T-helper 2 cell treated with Interferon-gamma antibody and Interleukin-4, amounts not matched to agents 5 μg/mL and 100 μg/mL, for 36 hours (primary cell): ENCODE data around the gene CABP4.
A peak's percentile ranks its signal among the peaks of the same experiment; 100 is the strongest.

Source experiments
- DNase-seq: peaks from one replicate; pipeline ENCODE4 v3.0.0; 2021; ENCODE audit warnings: low spot score
- H3K27ac Mint-ChIP-seq: one replicate; pipeline ENCODE4 v1.8.0; 2021; ENCODE audit warnings: mild to moderate bottlenecking, mixed read lengths
- H3K27me3 Mint-ChIP-seq: one replicate; pipeline ENCODE4 v1.8.0; 2021; ENCODE audit warnings: low read depth, mixed read lengths
- H3K36me3 Mint-ChIP-seq: one replicate; pipeline ENCODE4 v1.8.0; 2021; ENCODE audit warnings: low read depth, mixed read lengths
- H3K4me1 Mint-ChIP-seq: one replicate; pipeline ENCODE4 v1.8.0; 2021; ENCODE audit warnings: low read depth, mixed read lengths
- H3K4me3 Mint-ChIP-seq: one replicate; pipeline ENCODE4 v1.8.0; 2022; ENCODE audit warnings: mild to moderate bottlenecking, moderate library complexity, mixed read lengths
- H3K9me3 Mint-ChIP-seq: one replicate; pipeline ENCODE4 v1.8.0; 2021; ENCODE audit warnings: mixed read lengths

CABP4 gene

GRCh38 chr11:67413266-67413849 is 41.8 kb upstream of the CABP4 start:
- H3K4me1 Mint-ChIP-seq, result peaks cover 49% of the 10 kb centered on the region
- H3K27me3 Mint-ChIP-seq, result peaks cover 13% of the 10 kb centered on the region
- peak overlapping the region; percentile 17 for H3K27ac Mint-ChIP-seq
- H3K9me3 Mint-ChIP-seq, result no peaks in the 10 kb centered on the region
- H3K36me3 Mint-ChIP-seq, result peaks cover 22% of the 10 kb centered on the region
- H3K4me3 Mint-ChIP-seq, result peak overlapping the region; percentile 10
- DNase-seq, result no peak

DNA sequence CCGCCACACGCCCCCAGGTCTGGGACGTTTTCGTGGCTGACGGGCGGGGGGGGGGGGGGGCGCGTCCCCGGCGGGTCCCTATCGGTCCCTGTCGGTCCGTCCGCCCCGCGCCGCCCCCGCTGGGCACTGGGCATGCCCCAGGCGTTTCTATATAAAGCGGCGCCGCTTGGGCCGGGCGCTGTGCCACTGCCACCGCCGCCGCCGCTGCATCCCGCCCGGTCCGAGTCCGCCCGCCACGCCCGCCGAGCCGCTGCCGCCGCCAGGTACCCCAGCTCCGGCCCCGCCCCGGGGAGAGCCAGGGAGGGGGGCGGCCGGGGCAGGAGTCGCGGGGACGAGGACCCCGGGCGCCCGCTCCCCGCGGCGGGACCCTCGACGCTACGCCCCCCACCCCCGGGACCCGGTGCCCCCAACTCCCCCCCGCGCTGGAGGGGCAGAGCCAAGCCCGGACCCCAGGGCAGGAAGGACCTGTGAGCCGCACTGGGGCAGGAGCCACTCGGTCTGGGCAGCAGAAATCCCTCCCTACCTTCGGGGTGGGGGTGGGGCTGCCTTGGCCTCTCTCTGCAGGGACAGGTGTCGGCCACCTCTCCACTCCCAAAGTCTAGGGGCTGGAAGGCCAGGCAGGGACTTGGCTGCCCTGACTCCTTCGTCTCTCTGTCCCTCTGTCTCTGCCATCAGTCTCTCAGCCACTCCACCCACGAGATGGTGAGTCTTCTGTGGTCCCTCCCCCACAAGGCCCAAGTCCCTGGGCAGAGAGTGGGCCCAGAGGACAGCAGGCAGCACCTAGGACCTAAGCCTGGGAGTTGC is 39.5 kb upstream of the CABP4 start, which contains the start of gene CARNS1:
Gene CARNS1 (plus strand): TSS at position 178 of the 804 bp plus-strand sequence. CDS start 522 bp downstream, at position 700.
- no peaks in the 10 kb centered on the region for H3K9me3 Mint-ChIP-seq
- H3K36me3 Mint-ChIP-seq, result peaks cover 8% of the 10 kb centered on the region
- H3K4me3 Mint-ChIP-seq, result peak within 1 kb of the TSS; percentile 40
- peaks cover 13% of the 10 kb centered on the region for H3K27me3 Mint-ChIP-seq
- H3K27ac Mint-ChIP-seq, result no peak within 1 kb of the TSS
- no peak for DNase-seq
- H3K4me1 Mint-ChIP-seq, result peaks cover 41% of the 10 kb centered on the region

DNA sequence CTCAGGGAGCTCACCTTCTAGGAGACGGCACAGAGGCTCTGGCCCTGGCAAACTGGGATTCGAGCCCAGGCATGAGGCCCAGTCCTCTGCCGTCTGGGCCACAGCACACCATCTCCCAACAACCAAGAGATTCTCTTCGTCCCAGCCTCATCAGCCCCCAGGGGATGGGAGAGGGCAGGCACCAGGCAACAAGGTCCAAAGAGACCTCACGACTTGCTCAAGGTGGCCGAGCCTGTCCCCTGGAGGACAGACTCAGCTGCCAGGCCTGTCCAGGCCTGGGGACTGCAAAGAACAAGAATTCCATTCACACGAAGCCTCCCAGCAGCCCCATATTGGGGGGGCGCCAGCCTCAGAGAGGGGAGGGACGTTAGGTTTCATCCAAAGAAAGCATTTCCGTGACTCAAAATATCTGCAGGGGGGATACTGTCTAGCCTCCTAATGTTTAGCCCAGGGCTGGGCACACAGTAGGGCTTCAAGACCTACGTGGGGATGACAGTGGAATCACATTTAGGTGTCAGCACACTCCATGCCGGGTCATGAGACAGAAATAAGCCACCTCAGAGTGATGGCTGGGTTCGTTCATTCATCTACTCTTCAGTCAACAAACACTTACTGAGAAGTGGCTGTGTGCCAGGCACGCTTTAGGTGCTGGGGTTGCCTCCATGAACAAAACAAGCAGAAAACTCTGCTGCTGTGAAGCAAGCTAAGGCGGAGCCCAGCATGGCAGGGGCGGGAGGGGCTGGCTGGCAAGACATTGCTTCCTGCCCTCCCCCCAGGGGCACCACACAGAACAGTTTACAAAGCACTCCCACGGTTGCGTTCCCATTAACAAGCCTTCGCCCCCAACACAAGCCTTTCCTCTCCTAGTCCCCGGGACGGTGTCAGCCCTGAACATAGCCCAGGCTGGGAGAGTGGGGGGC is 38.5 kb upstream of the CABP4 start:
- DNase-seq, result no peak
- H3K36me3 Mint-ChIP-seq, result peaks cover 5% of the 10 kb centered on the region
- no peaks in the 10 kb centered on the region for H3K9me3 Mint-ChIP-seq
- H3K27me3 Mint-ChIP-seq, result peaks cover 13% of the 10 kb centered on the region
- peaks cover 40% of the 10 kb centered on the region for H3K4me1 Mint-ChIP-seq
- H3K4me3 Mint-ChIP-seq, result peak overlapping the region; percentile 58
- H3K27ac Mint-ChIP-seq, result peak overlapping the region; percentile 64

- peaks cover 37% of the 10 kb centered on the region for H3K4me1 Mint-ChIP-seq
- peaks cover 13% of the 10 kb centered on the region for H3K27me3 Mint-ChIP-seq
- H3K9me3 Mint-ChIP-seq, result no peaks in the 10 kb centered on the region
- DNase-seq, result no peak
- no peak overlapping the region for H3K27ac Mint-ChIP-seq
- no peak overlapping the region for H3K4me3 Mint-ChIP-seq
- H3K36me3 Mint-ChIP-seq, result peaks cover 3% of the 10 kb centered on the region
Observed at GRCh38 chr11:67417425-67417824, 37.7 kb upstream of the CABP4 start.

DNA sequence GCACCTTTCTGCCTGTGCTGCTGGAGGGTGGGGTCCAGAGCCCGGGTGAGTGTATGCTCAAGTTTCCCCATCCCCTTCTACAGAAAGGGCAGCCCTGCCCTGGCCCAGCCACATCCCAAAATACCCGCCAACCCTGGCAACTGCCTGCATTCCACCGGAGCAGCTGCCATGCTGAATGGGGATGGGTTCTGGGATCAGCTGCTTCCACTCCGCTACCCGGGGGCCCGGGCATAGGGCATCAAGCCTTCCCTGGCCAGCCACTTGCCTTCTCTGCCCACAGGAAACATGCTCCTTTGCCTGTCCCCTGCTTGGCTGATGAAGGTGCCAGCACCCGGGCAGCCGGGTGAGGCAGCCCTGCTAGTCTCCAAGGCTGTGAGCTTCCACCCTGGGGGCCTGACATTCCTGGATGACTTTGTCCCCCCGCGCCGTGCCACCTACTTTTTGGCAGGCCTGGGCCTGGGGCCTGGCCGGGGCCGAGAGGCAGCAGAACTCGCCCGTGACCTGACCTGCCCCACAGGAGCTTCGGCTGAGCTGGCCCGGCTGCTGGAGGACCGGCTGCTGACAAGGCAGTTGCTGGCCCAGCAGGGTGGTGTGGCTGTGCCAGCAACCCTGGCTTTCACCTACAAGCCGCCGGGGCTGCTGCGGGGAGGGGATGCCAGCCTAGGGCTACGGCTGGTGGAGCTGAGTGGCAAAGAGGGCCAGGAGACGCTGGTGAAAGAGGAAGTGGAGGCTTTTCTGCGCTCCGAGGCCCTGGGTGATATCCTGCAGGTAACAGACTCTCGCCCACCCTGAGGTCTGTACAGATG is 36.5 kb upstream of the CABP4 start:
- peaks cover 32% of the 10 kb centered on the region for H3K4me1 Mint-ChIP-seq
- no peak overlapping the region for H3K4me3 Mint-ChIP-seq
- no peak for DNase-seq
- H3K36me3 Mint-ChIP-seq, result no peaks in the 10 kb centered on the region
- no peaks in the 10 kb centered on the region for H3K9me3 Mint-ChIP-seq
- H3K27me3 Mint-ChIP-seq, result peaks cover 10% of the 10 kb centered on the region
- no peak overlapping the region for H3K27ac Mint-ChIP-seq

GRCh38 chr11:67419325-67420049 is 35.7 kb upstream of the CABP4 start:
- H3K27ac Mint-ChIP-seq, result peak overlapping the region; percentile 70
- no peaks in the 10 kb centered on the region for H3K36me3 Mint-ChIP-seq
- H3K27me3 Mint-ChIP-seq, result peaks cover 10% of the 10 kb centered on the region
- peaks cover 32% of the 10 kb centered on the region for H3K4me1 Mint-ChIP-seq
- H3K4me3 Mint-ChIP-seq, result peak overlapping the region; percentile 74
- H3K9me3 Mint-ChIP-seq, result no peaks in the 10 kb centered on the region
- no peak for DNase-seq

- Mint-ChIP-seq H3K27ac (peak overlapping the region; percentile 70), H3K36me3 (no peaks in the 10 kb centered on the region), H3K9me3 (no peaks in the 10 kb centered on the region), H3K27me3 (peaks cover 10% of the 10 kb centered on the region), H3K4me3 (peak overlapping the region; percentile 74), H3K4me1 (peaks cover 38% of the 10 kb centered on the region)
- no peak for DNase-seq
Observed at GRCh38 chr11:67420147-67420645, 35.0 kb upstream of the CABP4 start.

GRCh38 chr11:67420646-67421429 is 34.3 kb upstream of the CABP4 start:
- DNase-seq, result peak; percentile 93
- Mint-ChIP-seq H3K9me3 (no peaks in the 10 kb centered on the region), H3K27ac (no peak overlapping the region), H3K4me3 (peak overlapping the region; percentile 70), H3K36me3 (no peaks in the 10 kb centered on the region), H3K27me3 (peaks cover 10% of the 10 kb centered on the region), H3K4me1 (peaks cover 38% of the 10 kb centered on the region)

DNA sequence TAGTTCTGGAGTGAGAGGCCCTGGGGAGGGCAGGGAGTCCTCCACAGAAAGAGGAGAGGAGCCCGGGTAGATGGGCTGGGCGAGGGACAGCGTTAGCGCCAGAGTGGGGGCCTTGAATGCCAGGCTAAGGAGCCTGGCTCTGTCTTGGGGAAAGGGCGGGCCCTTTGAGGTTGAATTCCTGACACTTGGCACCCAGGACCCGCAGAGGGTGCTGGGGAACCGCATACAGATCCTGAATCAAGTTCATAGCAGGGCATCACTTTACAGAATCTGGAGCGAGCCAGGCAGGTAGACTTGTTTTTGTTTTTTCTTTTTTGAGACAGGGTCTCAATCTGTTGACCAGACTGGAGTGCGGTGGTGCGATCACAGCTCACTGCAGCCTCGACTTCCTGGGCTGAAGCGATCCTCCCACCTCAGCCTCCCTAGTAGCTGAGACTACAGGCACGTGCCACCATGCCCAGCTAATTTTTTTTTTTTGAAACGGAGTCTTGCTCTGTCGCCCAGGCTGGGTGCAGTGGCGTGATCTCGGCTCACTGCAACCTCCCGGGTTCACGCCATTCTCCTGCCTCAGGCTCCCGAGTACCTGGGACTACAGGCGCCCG is 33.6 kb upstream of the CABP4 start:
- H3K9me3 Mint-ChIP-seq, result no peaks in the 10 kb centered on the region
- H3K4me1 Mint-ChIP-seq, result peaks cover 33% of the 10 kb centered on the region
- no peak for DNase-seq
- no peak overlapping the region for H3K27ac Mint-ChIP-seq
- H3K4me3 Mint-ChIP-seq, result peak overlapping the region; percentile 70
- no peaks in the 10 kb centered on the region for H3K36me3 Mint-ChIP-seq
- peaks cover 3% of the 10 kb centered on the region for H3K27me3 Mint-ChIP-seq

GRCh38 chr11:67422891-67423290 is 32.3 kb upstream of the CABP4 start:
- H3K9me3 Mint-ChIP-seq, result no peaks in the 10 kb centered on the region
- no peak for DNase-seq
- H3K4me3 Mint-ChIP-seq, result no peak overlapping the region
- peak overlapping the region; percentile 26 for H3K27ac Mint-ChIP-seq
- H3K27me3 Mint-ChIP-seq, result no peaks in the 10 kb centered on the region
- H3K4me1 Mint-ChIP-seq, result peaks cover 33% of the 10 kb centered on the region
- H3K36me3 Mint-ChIP-seq, result no peaks in the 10 kb centered on the region

DNA sequence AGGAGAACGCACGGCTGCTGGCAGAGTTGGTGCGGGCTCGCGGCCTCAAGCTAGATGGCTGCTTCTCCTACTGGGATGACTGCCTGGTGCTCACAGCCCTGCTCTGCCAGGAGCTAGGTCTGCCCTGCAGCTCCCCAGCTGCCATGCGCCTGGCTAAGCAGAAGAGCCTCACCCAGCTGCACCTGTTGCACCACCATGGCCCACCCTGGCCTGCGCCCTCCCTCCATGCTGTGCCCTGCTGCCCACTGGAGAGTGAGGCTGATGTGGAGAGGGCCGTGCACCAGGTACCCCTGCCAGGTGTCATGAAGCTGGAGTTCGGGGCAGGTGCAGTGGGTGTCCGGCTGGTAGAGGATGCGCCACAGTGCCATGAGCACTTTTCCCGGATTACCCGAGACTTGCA is 31.7 kb upstream of the CABP4 start:
- Mint-ChIP-seq H3K4me3 (no peak overlapping the region), H3K9me3 (no peaks in the 10 kb centered on the region), H3K4me1 (peaks cover 32% of the 10 kb centered on the region), H3K36me3 (no peaks in the 10 kb centered on the region), H3K27me3 (no peaks in the 10 kb centered on the region), H3K27ac (no peak overlapping the region)
- no peak for DNase-seq
